ENCODE measurements around the gene RNASE7.
A peak's percentile ranks its signal among the peaks of the same experiment; 100 is the strongest.

The RNASE7 gene

DNA sequence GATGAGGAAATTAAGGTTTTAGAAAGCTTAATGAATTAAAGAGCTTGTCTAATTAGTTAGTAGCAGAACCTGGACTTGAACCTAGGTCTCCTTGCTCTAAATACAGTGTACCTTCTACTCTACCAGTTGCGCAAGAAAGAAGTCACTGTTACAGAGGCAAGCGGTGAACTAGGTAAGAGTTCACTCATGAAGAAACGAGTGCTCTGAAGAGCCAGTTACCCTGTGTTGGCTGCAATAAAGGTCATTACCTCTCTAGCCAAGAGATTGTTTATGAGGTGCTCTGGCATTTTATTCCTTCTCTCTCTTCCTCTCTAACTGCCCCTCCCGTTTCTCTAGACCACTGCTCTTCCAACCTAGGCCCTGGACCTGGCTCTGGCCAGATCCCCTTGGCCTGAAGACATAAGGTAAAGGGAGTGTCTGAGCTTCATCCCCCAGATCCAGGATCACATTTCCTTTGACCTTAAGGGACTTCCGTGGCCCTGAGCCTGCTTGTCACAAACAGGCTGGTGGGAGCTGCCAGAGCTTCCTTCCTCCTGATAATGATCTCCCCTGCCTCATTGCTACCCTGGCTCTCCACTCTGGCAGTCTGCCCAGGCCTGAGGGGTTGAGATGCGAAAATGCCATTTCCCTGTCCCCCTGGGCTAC lies 1.9 kb downstream of the RNASE7 start:
- peak; percentile 91 for DNase-seq

DNA sequence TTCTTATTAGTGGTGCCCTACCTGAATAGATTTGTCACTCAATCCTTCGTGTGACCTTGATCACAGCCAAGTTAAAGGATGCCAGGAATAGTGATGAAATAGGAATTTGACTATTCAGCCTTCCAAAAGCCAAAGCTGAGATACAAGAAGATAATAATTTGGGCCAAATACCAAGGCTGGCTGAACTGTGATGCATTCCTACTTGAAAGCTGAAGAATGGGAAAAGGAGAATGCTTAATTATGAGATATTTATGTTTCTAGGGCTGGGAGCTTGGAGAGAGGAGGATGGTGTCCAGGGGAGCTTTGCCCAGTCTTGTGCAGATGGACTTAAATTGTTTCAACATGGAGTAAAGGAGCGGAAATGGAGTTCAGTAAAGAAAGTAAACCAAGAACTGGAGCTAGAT lies 5.2 kb downstream of the RNASE7 start:
- DNase-seq = no peak

DNA sequence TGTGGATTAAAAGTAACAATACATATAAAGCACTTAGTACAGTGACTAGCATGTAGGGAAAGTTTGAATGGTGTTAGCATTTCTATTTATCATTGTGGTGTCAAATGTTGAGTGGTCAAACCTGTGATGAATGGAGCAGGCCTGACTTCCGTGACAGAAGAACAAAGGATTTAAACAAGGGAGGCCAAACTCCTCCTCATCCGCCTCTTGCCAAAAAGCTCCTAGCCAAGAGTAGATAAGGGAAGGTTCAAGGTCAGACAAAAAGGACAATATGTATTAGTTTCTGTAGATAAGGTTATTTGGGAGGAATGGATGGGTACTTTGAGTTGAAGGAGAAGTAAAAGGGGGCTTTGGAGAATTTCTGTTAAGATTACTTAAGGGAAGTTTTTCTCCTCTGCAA lies 6.5 kb downstream of the RNASE7 start:
- DNase-seq = no peak

- DNase-seq = no peak
These were observed 7.1 kb downstream of the RNASE7 start for GRCh38 chr14:21049271-21049673.

DNA sequence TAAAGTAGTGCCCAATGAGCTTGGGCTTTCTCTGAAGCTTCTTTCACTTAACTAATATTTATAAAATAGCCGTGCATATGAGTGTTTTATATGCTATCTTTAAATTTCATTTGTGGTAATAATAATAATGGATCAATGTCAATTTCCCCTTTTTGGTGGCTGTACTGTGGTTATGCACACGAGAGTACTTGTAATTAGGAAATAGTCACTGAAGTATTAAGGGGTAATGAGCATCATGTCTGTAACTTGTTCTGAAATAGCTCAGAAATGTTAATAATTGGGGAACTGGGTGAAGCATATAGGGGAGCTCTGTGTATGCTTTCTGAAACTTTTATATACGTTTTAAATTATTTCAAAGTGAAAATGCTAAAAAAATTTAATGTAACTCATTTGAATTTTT lies 8.4 kb downstream of the RNASE7 start:
- peak; percentile 24 for DNase-seq

DNA sequence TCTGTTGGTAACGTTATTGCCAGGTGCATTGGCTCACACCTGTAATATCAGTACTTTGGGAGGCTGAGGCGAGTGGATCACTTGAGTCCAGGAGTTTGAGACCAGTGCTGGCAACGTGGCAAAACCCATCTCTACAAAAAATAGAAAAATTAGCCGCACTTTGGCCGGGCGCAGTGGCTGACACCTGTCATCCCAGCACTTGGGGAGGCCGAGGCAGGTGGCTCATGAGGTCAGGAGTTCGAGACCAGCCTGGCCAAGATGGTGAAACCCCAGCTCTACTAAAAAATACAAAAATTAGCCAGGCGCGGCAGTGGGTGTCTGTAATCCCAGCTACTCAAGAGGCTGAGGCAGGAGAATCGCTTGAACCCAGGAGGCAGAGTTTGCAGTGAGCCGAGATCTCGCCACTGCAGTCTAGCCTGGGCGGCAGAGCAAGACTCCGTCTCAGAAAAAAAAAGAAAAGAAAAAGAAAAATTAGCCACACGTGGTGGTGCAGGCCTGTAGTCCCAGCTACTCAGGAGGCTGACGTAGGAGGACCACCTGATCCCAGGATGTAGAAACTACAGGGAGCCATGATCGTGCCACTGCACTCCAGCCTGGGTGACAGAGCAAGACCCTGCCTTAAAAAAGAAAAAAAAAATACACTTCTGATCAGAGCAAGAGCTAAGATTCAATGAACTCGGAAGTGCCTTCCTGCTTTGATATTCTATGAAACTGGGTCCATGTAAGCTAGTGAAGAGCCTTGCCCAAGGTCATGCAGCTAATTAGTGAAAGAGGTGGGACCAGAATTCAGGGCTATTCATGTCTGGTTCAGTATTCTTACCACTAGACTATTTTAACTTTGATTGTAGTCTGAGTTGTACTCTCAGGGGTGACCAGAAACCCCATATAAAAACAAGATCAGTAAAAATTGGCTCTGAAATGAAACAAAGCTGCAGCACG lies 11.3 kb downstream of the RNASE7 start:
- DNase-seq = no peak

DNA sequence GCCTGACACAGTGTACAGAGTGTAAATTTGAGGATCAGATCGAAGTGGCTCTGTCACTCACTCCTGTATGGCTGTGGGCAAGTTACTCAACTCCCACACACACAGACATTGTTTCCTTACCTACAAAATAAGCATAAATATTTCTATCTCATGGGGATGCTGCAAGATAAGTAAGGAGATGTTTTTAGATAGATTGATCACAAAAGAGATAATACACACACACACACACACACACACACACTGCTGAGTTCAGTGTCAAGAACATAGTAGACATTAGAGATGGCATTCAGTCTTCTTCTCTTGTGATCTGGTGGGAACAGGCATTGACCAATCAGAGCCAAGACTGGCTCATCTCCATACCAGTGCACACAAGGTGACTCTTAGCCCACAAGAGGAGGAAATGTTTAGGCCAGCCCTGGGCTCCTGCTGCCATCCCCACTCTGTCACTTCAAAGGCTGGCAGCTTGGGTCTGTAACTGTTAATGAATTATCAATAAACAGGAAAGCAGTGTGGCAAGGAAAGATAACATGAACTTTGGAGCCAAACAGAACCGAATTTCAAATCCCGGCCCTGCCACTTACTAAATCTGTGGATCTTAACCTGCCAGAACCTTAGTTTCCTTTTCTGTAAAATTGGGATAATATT lies 12.1 kb downstream of the RNASE7 start:
- DNase-seq = peak; percentile 15

- no peak for DNase-seq
These were observed 12.6 kb downstream of the RNASE7 start for GRCh38 chr14:21054768-21055145.

- no peak for DNase-seq
These were observed 13.4 kb downstream of the RNASE7 start for GRCh38 chr14:21055432-21056117.

DNA sequence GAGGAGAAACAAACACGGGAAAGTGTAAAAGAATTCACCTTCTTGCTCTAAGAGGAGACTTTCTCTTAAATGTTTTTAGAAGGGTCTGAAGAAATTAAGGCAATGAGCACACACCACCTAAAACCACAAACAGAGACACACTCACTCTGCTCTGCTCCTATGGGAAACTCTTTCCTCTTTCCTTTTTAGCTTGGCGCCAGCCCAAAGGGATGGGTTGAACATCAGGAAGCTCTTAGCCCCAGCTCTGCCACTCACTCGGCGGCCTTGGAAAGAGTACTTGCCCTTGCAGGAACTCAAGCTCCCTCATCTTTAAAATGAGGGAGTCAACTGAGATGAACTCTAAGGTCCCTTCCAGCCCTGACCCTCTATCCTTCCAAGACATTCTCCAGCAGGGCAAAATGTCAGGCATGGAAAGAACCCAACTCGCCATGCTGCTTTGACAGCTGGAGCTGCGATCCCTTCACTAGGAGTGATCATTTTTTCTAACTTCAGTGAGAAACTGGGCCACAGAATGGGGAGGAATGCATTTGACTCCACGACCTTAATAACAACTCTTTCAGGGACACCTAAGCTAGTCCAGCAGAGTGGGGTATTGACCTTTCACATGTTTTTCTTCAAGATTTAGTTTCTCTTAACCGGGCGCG lies 14.5 kb downstream of the RNASE7 start:
- no peak for DNase-seq

GRCh38 chr14:21057803-21058675 lies 15.9 kb downstream of the RNASE7 start, which contains the start of gene RNASE8:
Gene RNASE8 (plus strand): TSS chr14:21057822. CDS start chr14:21057893, 71 bp downstream.
- peak; percentile 51 for DNase-seq

DNA sequence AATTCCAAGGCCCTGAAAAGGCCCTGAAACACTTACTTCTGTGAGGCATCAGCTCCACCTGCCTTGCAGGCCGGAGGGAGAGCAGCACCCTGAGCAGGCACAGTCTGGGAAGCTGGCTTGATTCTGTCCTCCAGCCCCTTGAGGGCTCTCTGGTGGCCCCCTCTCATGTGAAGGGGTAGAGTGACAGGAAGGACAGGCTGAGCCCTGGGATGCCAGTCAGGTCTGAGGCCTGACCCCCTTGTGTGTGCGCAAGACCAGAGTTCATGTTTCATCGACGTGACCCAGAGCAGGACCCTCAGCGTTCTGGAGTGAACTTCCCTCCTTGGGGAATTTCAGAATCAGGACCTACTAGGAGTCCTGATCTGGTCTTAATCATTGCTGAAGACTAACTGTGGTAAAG lies 16.7 kb downstream of the RNASE7 start:
- no peak for DNase-seq

DNA sequence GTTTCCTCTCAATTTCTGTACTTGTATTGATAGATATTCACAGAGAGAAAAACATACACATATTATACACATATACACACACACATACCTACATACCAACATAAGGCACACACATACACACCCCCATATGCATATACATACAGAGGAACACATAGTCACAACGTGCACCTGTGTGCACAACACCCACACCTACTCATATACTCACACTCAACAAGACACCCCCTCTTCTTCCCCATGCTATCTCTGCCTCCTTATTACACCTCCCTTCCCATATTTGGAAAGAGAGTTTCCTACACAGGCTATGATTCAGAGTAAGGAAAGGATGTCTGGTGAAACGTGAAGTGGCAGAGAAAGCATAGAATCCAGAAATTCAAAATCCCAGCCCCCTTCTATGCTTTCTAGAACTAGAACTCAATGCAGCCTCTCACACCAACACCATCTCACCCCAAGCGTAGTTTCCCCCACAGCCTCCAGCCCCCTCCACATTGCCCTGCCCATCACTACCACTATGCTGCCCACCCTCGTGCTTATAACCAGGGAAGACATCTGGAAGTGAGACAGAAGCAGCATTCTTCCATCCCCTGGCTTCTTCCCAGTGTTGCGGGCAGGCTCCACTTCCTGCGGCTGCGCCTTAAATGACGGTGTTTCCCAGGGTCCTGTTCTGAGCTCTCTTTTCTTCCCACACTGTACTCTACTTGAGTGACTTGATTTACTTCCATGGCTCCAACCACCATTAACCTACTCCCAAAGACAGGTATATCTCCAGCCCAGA lies 17.9 kb downstream of the RNASE7 start:
- DNase-seq = no peak

DNA sequence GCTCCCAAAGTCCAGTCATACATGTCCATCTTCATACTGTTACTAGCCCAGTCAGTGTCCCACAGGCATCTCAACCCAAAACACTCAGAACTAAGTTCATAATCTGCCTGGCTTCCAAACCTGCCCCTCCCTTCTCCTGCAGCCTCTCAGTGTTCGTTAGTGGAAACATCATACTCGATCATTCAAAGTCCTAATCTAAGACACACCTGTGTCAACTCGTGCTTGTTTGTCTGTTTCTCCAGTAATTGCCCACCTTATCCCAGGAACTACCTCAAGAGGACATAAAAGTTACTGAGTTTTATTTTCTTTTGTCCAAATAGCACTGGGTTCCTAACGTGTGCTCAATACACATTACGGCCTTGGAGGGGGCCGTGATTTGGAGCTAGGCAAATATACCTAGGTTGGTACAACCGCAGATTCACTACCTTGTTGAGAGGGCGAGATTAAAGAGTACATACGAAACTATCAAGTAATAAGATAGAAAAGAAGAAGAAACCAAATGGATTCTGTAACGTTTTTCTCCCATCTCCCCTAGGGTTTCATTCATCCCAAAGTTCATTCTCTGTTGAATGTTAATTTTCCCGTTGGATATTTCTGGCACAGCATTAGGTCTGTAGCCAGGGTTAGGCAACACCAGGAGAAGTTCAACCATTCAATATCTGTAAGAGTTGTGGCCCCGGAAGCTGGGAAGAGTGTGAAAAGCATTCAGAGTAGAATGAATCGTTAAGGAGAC lies 18.6 kb downstream of the RNASE7 start:
- DNase-seq = no peak

GRCh38 chr14:21061347-21061668 lies 19.1 kb downstream of the RNASE7 start:
- no peak for DNase-seq

DNA sequence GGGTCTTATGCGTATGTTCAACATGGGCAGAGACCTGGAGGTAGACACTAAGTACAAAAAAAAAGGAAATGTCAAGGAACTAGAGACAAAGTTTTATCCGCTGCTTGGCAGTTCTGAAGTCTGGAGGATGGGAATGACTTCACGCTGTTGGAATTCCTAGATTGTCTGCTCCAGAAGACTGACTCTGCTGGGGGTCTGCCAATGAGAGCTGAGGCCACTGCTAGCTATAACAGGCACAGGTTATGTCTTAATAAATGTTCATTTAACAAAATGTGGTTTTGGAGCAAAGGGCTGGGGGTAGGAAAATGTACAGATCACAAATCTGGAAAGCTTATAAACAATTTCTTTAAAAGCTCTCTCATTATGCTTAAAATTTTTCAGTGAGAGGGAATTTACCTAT lies 21.3 kb downstream of the RNASE7 start:
- DNase-seq = no peak

GRCh38 chr14:21066882-21067502 lies 24.8 kb downstream of the RNASE7 start:
- peak; percentile 41 for DNase-seq

- peak; percentile 89 for DNase-seq
These were observed 26.6 kb downstream of the RNASE7 start for GRCh38 chr14:21068521-21069387.

All from hematopoietic multipotent progenitor cell treated with erythropoietin and hydrocortisone succinate and interleukin-3 and kit ligand, for 4 days (in vitro differentiated cells).